CD14-positive monocyte (primary cell): ENCODE data around the gene CES3. TPM values are rescaled to one million over a fixed set of nuclear protein-coding genes. Genes with fewer than 3 reads are reported as not detected.

Source experiments
- DNase-seq, 3 donors: peaks; one replicate each; pipeline ENCODE4 v3.0.0-alpha.2; 2011 to 2022
- H2AFZ ChIP-seq: 2 replicates; pipeline ENCODE4 v1.6.0; 2012; ENCODE audit warnings: mild to moderate bottlenecking, low read depth, low read length, inconsistent platforms; ENCODE audit not compliant: insufficient read depth, poor library complexity, severe bottlenecking
- H3K27ac ChIP-seq, 2 donors: 1 replicate in 1 of 2; 2 replicates in 1 of 2; pipeline ENCODE4 v1.5.1; 2012 to 2013; ENCODE audit warnings: low read length in 2 of 2, control low read depth in 1 of 2, inconsistent platforms in 1 of 2, low read depth in 1 of 2, mild to moderate bottlenecking in 1 of 2
- H3K27me3 ChIP-seq, 2 donors: one replicate each; pipeline versions ENCODE4 v1.6.0 to v1.6.1; 2011 to 2013; ENCODE audit warnings: low read length in 2 of 2; ENCODE audit not compliant: control insufficient read depth in 2 of 2, insufficient read depth in 2 of 2
- H3K36me3 ChIP-seq, 2 donors: replicated peaks in 1 of 2; 1 replicate in 1 of 2; 2 replicates in 1 of 2; pipeline versions ENCODE4 v1.5.1 to v1.6.1; 2012 to 2013; ENCODE audit warnings: low read length in 2 of 2, control low read depth in 1 of 2, inconsistent platforms in 1 of 2, mild to moderate bottlenecking in 1 of 2; ENCODE audit not compliant: insufficient read depth in 2 of 2, control insufficient read depth in 1 of 2
- H3K4me1 ChIP-seq, 2 donors: 1 replicate in 1 of 2; 2 replicates in 1 of 2; pipeline versions ENCODE4 v1.5.1 to v1.6.1; 2012 to 2013; ENCODE audit warnings: low read length in 2 of 2, control low read depth in 1 of 2, inconsistent platforms in 1 of 2, mild to moderate bottlenecking in 1 of 2, moderate library complexity in 1 of 2; ENCODE audit not compliant: insufficient read depth in 2 of 2, control insufficient read depth in 1 of 2
- H3K4me2 ChIP-seq: replicated peaks from 2 replicates; pipeline ENCODE3; 2012; ENCODE audit warnings: low read length, moderate library complexity, mild to moderate bottlenecking; ENCODE audit not compliant: poor library complexity, severe bottlenecking; ENCODE audit errors: extremely low read depth
- H3K4me3 ChIP-seq, 3 experiments: fragments of 200-600 bp in 1 of 3; sonication (generic) in 1 of 3; replicated peaks in 1 of 3; 1 replicate in 2 of 3; 2 replicates in 1 of 3; pipeline ENCODE4 v1.5.1; 2011 to 2013; ENCODE audit warnings: low read length in 3 of 3, mild to moderate bottlenecking in 3 of 3, control low read depth in 2 of 3, low read depth in 2 of 3, inconsistent platforms in 1 of 3, moderate library complexity in 1 of 3
- H3K79me2 ChIP-seq: 2 replicates; pipeline ENCODE4 v1.6.0; 2012; ENCODE audit warnings: mild to moderate bottlenecking, control low read depth, inconsistent platforms, low read length, moderate library complexity; ENCODE audit not compliant: insufficient read depth
- H3K9ac ChIP-seq: 2 replicates; pipeline ENCODE4 v1.6.0; 2017; ENCODE audit warnings: low read length, mild to moderate bottlenecking; ENCODE audit not compliant: insufficient read depth, poor library complexity, severe bottlenecking
- H3K9me3 ChIP-seq, 2 donors: replicated peaks in 1 of 2; 1 replicate in 1 of 2; 2 replicates in 1 of 2; pipeline versions ENCODE4 v1.5.1 to v1.6.1; 2012 to 2013; ENCODE audit warnings: low read length in 2 of 2, control low read depth in 1 of 2; ENCODE audit not compliant: control insufficient read depth in 1 of 2, insufficient read depth in 1 of 2
- H4K20me1 ChIP-seq: 2 replicates; pipeline ENCODE4 v1.6.0; 2012; ENCODE audit warnings: mild to moderate bottlenecking, low read length, control low read depth, moderate library complexity; ENCODE audit not compliant: insufficient read depth
- H3K27ac Mint-ChIP-seq, 7 donors: one replicate each; pipeline ENCODE4 v1.8.0; 2020; ENCODE audit warnings: mild to moderate bottlenecking in 7 of 7, mixed read lengths in 7 of 7, moderate library complexity in 6 of 7, inconsistent platforms in 2 of 7
- H3K27me3 Mint-ChIP-seq, 3 donors: one replicate each; pipeline ENCODE4 v1.8.0; 2021 to 2022; ENCODE audit warnings: low read depth in 3 of 3, mild to moderate bottlenecking in 3 of 3, mixed read lengths in 3 of 3, moderate library complexity in 3 of 3, inconsistent platforms in 1 of 3
- H3K36me3 Mint-ChIP-seq, 2 donors: one replicate each; pipeline ENCODE4 v1.8.0; 2020; ENCODE audit warnings: mixed read lengths in 2 of 2, inconsistent platforms in 1 of 2, mild to moderate bottlenecking in 1 of 2
- H3K4me1 Mint-ChIP-seq: one replicate; pipeline ENCODE4 v1.8.0; 2020; ENCODE audit warnings: mild to moderate bottlenecking, mixed read lengths
- H3K4me3 Mint-ChIP-seq, 2 donors: one replicate each; pipeline ENCODE4 v1.8.0; 2020; ENCODE audit warnings: mild to moderate bottlenecking in 2 of 2, mixed read lengths in 2 of 2, moderate library complexity in 1 of 2
- H3K9me3 Mint-ChIP-seq, 7 donors: one replicate each; pipeline ENCODE4 v1.8.0; 2020 to 2022; ENCODE audit warnings: mixed read lengths in 7 of 7, mild to moderate bottlenecking in 6 of 7, moderate library complexity in 6 of 7, inconsistent platforms in 2 of 7
- CTCF ChIP-seq: fragments of 200-600 bp; IDR thresholded peaks from one replicate; pipeline ENCODE4 v1.8.0; 2022; ENCODE audit warnings: antibody characterized with exemption, mild to moderate bottlenecking
- WGBS: methylation state at CpG from one replicate; pipeline ENCODE4 v1.1.5; 2013; ENCODE audit warnings: missing lambda C conversion rate; ENCODE audit not compliant: insufficient coverage; 5-methylcytosine and 5-hydroxymethylcytosine counted together
- intact Hi-C, 2 donors: fragments of 100-400 bp; cut with micrococcal nuclease; formaldehyde crosslinking; loops; one replicate each; pipeline versions ENCODE4 v1.15.0 to v1.15.1; 2023
- polyA plus RNA-seq, 3 donors: library from polyadenylated mRNA; depleted of rRNA in 1 of 3; unstranded in 2 of 3; stranded (reverse) in 1 of 3; fragments of 300-500 nt in 2 of 3; fragments of >200 nt in 1 of 3; fragmentation: Illumina TruSeq in 2 of 3; gene quantifications; 1 replicate in 2 of 3; 2 replicates in 1 of 3; pipeline ENCODE4 v1.2.3, GENCODE V29; 2012 to 2021

CES3 gene
- polyA plus RNA-seq, 3 donors = 0.48 TPM; not detected in 2

- H3K4me2 ChIP-seq = no peak overlapping the region
- no peak overlapping the region for H3K4me3 Mint-ChIP-seq
- no peak overlapping the region for H3K9ac ChIP-seq
- intact Hi-C loops = no loop called here
- no peaks in the 10 kb centered on the region for H3K4me1 ChIP-seq
- no peak for TF ChIP-seq CTCF
- no peak overlapping the region for H2AFZ ChIP-seq
- no peaks in the 10 kb centered on the region for H3K9me3 Mint-ChIP-seq
- H3K27ac Mint-ChIP-seq = no peak overlapping the region
- no peaks in the 10 kb centered on the region for H4K20me1 ChIP-seq
- H3K27me3 Mint-ChIP-seq = peaks cover 3 to 12% (median 8%) of the 10 kb centered on the region in 3 donors
- H3K27ac ChIP-seq = no peak overlapping the region
- H3K4me1 Mint-ChIP-seq = no peaks in the 10 kb centered on the region
- H3K79me2 ChIP-seq = no peaks in the 10 kb centered on the region
- WGBS = 100% methylated on average over 4 of the region's 7 CpGs
- no peaks in the 10 kb centered on the region for H3K36me3 ChIP-seq
- no peak overlapping the region for H3K4me3 ChIP-seq
- no peaks in the 10 kb centered on the region for H3K9me3 ChIP-seq
- no peak for DNase-seq
- H3K36me3 Mint-ChIP-seq = no peaks in the 10 kb centered on the region
- peaks cover 0 to 4% of the 10 kb centered on the region in 2 donors for H3K27me3 ChIP-seq
Observed at GRCh38 chr16:66914541-66914940, 46.5 kb upstream of the CES3 start.

GRCh38 chr16:66915041-66915440 lies 46.0 kb upstream of the CES3 start:
- H3K9ac ChIP-seq = no peak overlapping the region
- no peak overlapping the region for H3K4me2 ChIP-seq
- Mint-ChIP-seq H3K4me3 (no peak overlapping the region), H3K4me1 (no peaks in the 10 kb centered on the region), H3K36me3 (no peaks in the 10 kb centered on the region), H3K9me3 (no peaks in the 10 kb centered on the region), H3K27me3 (peaks cover 5 to 17% (median 10%) of the 10 kb centered on the region in 3 donors), H3K27ac (no peak overlapping the region)
- no peak for TF ChIP-seq CTCF
- no peak overlapping the region for H3K27ac ChIP-seq
- H3K36me3 ChIP-seq = no peaks in the 10 kb centered on the region
- no peak overlapping the region for H2AFZ ChIP-seq
- no peaks in the 10 kb centered on the region for H3K79me2 ChIP-seq
- H3K4me3 ChIP-seq = no peak overlapping the region
- WGBS = 100% methylated on average over 1 of the region's 7 CpGs
- intact Hi-C loops = no loop called here
- no peak for DNase-seq
- H4K20me1 ChIP-seq = no peaks in the 10 kb centered on the region
- H3K9me3 ChIP-seq = no peaks in the 10 kb centered on the region
- H3K4me1 ChIP-seq = no peaks in the 10 kb centered on the region
- H3K27me3 ChIP-seq = peaks cover 0 to 8% of the 10 kb centered on the region in 2 donors
